ENCODE results near the gene NOP9.

GRCh38 chr14:24300326-24300980, 803 bp downstream of the NOP9 start:
- TF ChIP-seq CTCF (IDR thresholded peaks at IDR 0.05), result no peak
- no peak for TF ChIP-seq POLR2A (IDR thresholded peaks at IDR 0.05)
